HepG2 (cell line): Measurements from ENCODE around the gene LRRC45. TPM values are rescaled to one million over a fixed set of nuclear protein-coding genes. Genes with fewer than 3 reads are reported as not detected.

Experiments
- AGO2 ChIP-seq: fragments of 200-400 bp; formaldehyde crosslinking; optimal IDR thresholded peaks from 2 replicates; pipeline ENCODE3; 2017; ENCODE audit warnings: mild to moderate bottlenecking, low read depth, low read length, moderate library complexity
- ARID3A ChIP-seq: IDR thresholded peaks from 2 replicates; pipeline ENCODE4 v1.6.1; 2012; ENCODE audit warnings: low read depth, low read length, improper control_type of control experiment
- BATF2 ChIP-seq: sonication (generic); formaldehyde crosslinking; IDR thresholded peaks from 2 replicates; pipeline ENCODE4 v1.8.0; 2022; ENCODE audit warnings: mild to moderate bottlenecking, missing genetic modification reagents, moderate library complexity
- BRCA1 ChIP-seq: sonication (generic); formaldehyde crosslinking; IDR thresholded peaks from 2 replicates; pipeline ENCODE4 v1.4.0; 2020; ENCODE audit warnings: missing genetic modification reagents
- CENPT ChIP-seq: sonication (generic); formaldehyde crosslinking; IDR thresholded peaks from 2 replicates; pipeline ENCODE4 v1.8.0; 2022; ENCODE audit warnings: low read depth, mild to moderate bottlenecking, moderate library complexity, missing genetic modification reagents
- FLYWCH1 ChIP-seq: sonication (generic); formaldehyde crosslinking; IDR thresholded peaks from 2 replicates; pipeline ENCODE4 v1.8.1; 2023; ENCODE audit warnings: mild to moderate bottlenecking, missing genetic modification reagents
- FOXP1 ChIP-seq, 2 experiments: fragments of 450-650 bp in 1 of 2; IDR thresholded peaks; 2 replicates each; pipeline ENCODE4 v1.6.1; 2017 to 2018; ENCODE audit warnings: antibody characterized with exemption in 1 of 2
- GABPB1 ChIP-seq: IDR thresholded peaks from 2 replicates; pipeline ENCODE4 v1.6.1; 2016; ENCODE audit warnings: mild to moderate bottlenecking, missing genetic modification reagents, moderate library complexity, missing compliant biosample characterization
- RAD21 ChIP-seq: fragments of 450-650 bp; formaldehyde crosslinking; IDR thresholded peaks from 2 replicates; pipeline ENCODE4 v1.5.0; 2020; ENCODE audit warnings: mild to moderate bottlenecking
- SNAPC4 ChIP-seq: sonication (generic); formaldehyde crosslinking; IDR thresholded peaks from 2 replicates; pipeline ENCODE4 v1.4.0; 2020; ENCODE audit warnings: mild to moderate bottlenecking, missing genetic modification reagents
- TRIM24 ChIP-seq: sonication (generic); formaldehyde crosslinking; IDR thresholded peaks from 2 replicates; pipeline ENCODE4 v1.8.0; 2022; ENCODE audit warnings: mild to moderate bottlenecking, missing genetic modification reagents
- ZBTB1 ChIP-seq: sonication (generic); formaldehyde crosslinking; IDR thresholded peaks from 2 replicates; pipeline ENCODE4 v1.4.0; 2020; ENCODE audit warnings: missing genetic modification reagents, borderline replicate concordance
- ZHX1 ChIP-seq: sonication (generic); formaldehyde crosslinking; IDR thresholded peaks from 2 replicates; pipeline ENCODE4 v1.8.1; 2022; ENCODE audit warnings: low read depth, mild to moderate bottlenecking, missing genetic modification reagents
- ZNF180 ChIP-seq: sonication (generic); formaldehyde crosslinking; IDR thresholded peaks from 2 replicates; pipeline ENCODE4 v1.4.0; 2020; ENCODE audit warnings: low read depth, missing genetic modification reagents, borderline replicate concordance
- ZNF740 ChIP-seq: sonication (generic); formaldehyde crosslinking; IDR thresholded peaks from 2 replicates; pipeline ENCODE4 v1.4.0; 2020; ENCODE audit warnings: missing genetic modification reagents
- polyA plus RNA-seq, 8 experiments: library from polyadenylated mRNA; depleted of rRNA in 3 of 8; stranded (reverse) in 7 of 8; unstranded in 1 of 8; fragments of >200 nt; fragmentation: Illumina TruSeq in 4 of 8; extraction: Trizol in 4 of 8; gene quantifications; 2 replicates each; pipeline versions ENCODE4 v1.2.1 to v1.2.3, GENCODE V29; 2011 to 2016; ENCODE audit warnings: low read depth in 4 of 8, missing spikeins in 1 of 8, mixed read lengths in 1 of 8; ENCODE audit not compliant: insufficient read depth in 1 of 8
- total RNA-seq, 5 experiments: library from RNA; depleted of rRNA; stranded (reverse); fragments of >200 nt; fragmentation: Illumina TruSeq; extraction: Trizol; gene quantifications; 2 replicates each; pipeline ENCODE4 v1.2.3, GENCODE V29; 2016; ENCODE audit warnings: low read depth in 1 of 5

LRRC45 gene
- total and polyA plus RNA-seq, 2 of the 13 experiments (the other 11 are each of a cell fraction or from before 2014, with no cell fraction given) = 11.6 to 48.1 TPM

DNA sequence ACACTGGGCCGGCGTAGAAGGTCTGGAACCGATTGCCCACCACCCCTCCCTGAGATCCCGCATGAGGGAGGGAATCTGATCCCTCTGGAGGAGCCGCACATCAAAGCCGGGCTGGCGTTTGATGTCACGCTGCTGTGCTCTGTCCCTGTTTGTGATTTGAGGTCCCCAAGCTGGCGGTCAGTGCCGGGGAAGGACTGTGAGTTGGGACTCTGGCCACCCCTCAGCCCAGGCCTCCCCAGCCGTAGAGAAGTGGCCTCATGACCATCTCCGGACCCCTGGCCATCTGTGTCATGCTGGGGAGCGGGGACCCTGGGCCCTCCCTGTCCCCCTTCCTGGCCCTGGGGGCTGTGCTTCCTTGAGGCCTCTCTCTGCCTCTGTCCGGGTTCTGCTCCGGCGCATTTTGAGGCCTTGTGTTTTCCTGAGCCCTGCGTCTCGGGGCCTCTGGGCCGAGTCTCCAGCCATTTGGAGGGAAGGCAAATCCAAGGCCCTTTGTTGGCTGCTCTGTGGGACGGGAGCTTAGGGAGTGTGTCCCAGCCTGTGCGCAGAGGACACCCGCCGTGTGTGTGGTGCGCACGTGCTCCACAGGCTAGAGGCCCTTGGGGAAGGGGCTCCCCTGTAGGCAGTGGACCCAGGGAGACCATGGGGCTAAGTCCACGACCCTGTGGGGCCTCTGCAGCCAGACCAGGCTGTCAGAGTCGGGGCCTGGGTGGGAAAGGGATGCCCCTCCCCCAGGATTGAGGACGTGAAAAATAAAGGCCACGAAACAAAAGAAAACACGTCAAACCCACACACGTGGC is 30.6 kb upstream of the LRRC45 start (continued):
- peak; percentile 85 for TF ChIP-seq SNAPC4 (CRISPR knock-in tag)
- TF ChIP-seq ARID3A = no peak; the same call in 1 of the 2 replicates
- peak; percentile 99 for TF ChIP-seq AGO2
- 0 out of 2 replicates have a peak, but pooled peaks have one; percentile 47 for TF ChIP-seq ZNF180 (CRISPR knock-in tag)
- TF ChIP-seq FOXP1 (IDR thresholded peaks at IDR 0.05) = no peak
- peak; percentile 69 for TF ChIP-seq FOXP1 (CRISPR knock-in tag; IDR thresholded peaks at IDR 0.05)
- peak; percentile 69 for TF ChIP-seq ZNF740 (CRISPR knock-in tag)
- TF ChIP-seq BRCA1 = peak; percentile 94
- TF ChIP-seq ZBTB1 (CRISPR knock-in tag) = peak; percentile 88; the same call in 1 of the 2 replicates
- TF ChIP-seq BATF2 (CRISPR knock-in tag) = peak; percentile 97
- TF ChIP-seq TRIM24 (CRISPR knock-in tag) = no peak
- peak; percentile 98 for TF ChIP-seq CENPT (CRISPR knock-in tag)
- peak; percentile 73 for TF ChIP-seq GABPB1 (CRISPR knock-in tag)
- peak; percentile 86; the same call in 1 of the 2 replicates for TF ChIP-seq FLYWCH1 (CRISPR knock-in tag)
- peak; percentile 98 for TF ChIP-seq ZHX1
- no peak; the same call in 1 of the 2 replicates for TF ChIP-seq RAD21 (CRISPR knock-in tag)
